ENCODE data around the gene ATP8B4.
A peak's percentile ranks its signal among the peaks of the same experiment; 100 is the strongest.
"Not testable (repeated sequence)": the region's sequence is repeated elsewhere in the genome, so short reads cannot be mapped to it uniquely, and the experiment has no call there.

Gene ATP8B4

DNA sequence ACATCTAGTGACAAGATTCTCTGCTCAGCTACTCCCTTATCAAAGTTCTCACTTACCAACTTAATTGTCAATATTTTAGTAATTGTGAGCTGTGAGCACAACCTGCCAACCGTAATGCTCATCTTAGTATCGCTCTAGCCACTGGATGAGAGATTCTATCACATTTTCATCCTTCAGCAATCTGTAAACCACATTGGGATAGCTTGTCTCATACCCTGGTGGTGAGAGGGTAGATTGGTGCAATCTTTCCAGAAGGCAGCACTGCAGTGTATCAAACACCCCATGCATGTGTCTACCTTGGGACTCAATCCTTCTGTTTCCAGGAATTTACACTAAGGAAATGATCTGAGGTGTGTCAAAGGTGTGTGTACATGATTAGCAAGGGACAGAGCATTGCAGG is 18.9 kb upstream of the ATP8B4 start:
- TF ChIP-seq, protein P1, sequence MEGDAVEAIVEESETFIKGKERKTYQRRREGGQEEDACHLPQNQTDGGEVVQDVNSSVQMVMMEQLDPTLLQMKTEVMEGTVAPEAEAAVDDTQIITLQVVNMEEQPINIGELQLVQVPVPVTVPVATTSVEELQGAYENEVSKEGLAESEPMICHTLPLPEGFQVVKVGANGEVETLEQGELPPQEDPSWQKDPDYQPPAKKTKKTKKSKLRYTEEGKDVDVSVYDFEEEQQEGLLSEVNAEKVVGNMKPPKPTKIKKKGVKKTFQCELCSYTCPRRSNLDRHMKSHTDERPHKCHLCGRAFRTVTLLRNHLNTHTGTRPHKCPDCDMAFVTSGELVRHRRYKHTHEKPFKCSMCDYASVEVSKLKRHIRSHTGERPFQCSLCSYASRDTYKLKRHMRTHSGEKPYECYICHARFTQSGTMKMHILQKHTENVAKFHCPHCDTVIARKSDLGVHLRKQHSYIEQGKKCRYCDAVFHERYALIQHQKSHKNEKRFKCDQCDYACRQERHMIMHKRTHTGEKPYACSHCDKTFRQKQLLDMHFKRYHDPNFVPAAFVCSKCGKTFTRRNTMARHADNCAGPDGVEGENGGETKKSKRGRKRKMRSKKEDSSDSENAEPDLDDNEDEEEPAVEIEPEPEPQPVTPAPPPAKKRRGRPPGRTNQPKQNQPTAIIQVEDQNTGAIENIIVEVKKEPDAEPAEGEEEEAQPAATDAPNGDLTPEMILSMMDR (conservative IDR thresholded peaks at IDR 0.05), result no peak
- H3K27ac ChIP-seq, result no peak overlapping the region

DNA sequence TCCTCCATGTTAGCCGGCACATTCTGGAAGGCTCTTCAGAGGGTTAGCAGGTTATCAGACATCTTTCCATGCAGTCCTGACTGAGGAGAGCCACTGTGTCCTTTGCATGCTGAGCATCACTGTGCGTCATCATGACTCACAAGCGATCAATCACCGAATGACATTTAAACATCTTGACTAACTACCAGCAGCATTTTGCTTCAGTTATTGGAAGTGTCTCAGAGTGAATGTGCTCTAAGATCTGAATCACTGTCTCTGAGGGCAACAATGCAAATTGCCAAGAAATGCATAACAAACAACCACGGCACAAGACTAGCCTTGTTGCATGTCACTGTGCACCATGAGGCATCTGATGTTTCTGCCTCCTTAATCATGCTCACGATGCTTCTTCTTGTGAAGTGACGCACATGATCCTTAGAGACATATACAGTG is 18.3 kb upstream of the ATP8B4 start:
- TF ChIP-seq, protein P1 (conservative IDR thresholded peaks at IDR 0.05), result no peak
- H3K27ac ChIP-seq, result no peak overlapping the region

- TF ChIP-seq, protein P1 (conservative IDR thresholded peaks at IDR 0.05), result no peak
- H3K27ac ChIP-seq, result no peak overlapping the region
These were observed 16.1 kb upstream of the ATP8B4 start for GRCh38 chr15:50135031-50135551.

GRCh38 chr15:50134524-50135024 is 15.5 kb upstream of the ATP8B4 start:
- no peak overlapping the region for H3K27ac ChIP-seq

DNA sequence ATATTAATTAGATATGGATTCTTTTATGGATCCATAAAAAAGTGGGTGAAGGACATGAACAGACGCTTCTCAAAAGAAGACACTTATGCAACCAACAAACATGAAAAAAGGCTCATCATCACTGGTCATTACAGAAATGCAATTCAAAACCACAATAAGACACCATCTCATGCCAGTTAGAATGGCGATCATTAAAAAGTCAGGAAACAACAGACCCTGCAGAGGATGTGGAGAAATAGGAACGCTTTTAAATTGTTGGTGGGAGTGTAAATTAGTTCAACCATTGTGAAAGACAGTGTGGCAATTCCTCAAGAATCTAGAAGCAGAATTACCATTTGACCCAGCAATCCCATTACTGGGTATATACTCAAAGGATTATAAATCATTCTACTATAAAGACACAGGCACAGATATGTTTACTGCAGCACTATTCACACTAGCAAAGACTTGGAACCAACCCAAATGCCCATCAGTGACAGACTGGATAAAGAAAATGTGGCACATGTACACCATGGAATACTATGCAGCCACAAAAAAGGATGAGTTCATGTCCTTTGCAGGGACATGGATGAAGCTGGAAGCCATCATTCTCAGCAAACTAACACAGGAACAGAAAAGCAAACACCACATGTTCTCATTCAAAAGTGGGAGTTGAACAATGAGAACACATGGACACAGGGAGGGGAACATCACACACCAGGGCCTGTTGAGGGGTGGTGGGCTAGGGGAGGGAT is 13.4 kb upstream of the ATP8B4 start:
- not testable (repeated sequence) for H3K27ac ChIP-seq

More at GRCh38 chr15:50134524-50135024, 15.5 kb upstream of the ATP8B4 start:
- TF ChIP-seq, protein P1 (conservative IDR thresholded peaks at IDR 0.05), result no peak

DNA sequence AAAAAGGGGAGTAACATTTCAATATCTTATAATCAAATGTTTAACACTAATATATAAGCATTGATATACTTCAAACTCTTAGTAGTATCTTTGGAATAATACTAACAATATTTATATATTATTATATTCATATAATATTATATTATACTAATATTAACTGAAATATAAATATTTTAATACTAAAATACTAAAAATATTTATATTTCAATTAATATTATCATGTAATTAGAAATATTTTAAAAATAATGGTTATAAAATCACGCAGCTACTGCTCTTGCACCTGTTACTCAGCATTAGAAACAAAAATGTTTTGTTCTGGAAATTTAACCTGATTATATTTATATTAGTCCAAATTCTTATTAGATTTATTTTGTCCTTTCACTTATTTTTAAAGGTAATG is 12.6 kb upstream of the ATP8B4 start:
- TF ChIP-seq, protein P1 (conservative IDR thresholded peaks at IDR 0.05), result no peak
- H3K27ac ChIP-seq, result no peak overlapping the region

- TF ChIP-seq, protein P1 (conservative IDR thresholded peaks at IDR 0.05), result peak; percentile 24
- no peak overlapping the region for H3K27ac ChIP-seq
These were observed 9.2 kb upstream of the ATP8B4 start for GRCh38 chr15:50128266-50128665.

DNA sequence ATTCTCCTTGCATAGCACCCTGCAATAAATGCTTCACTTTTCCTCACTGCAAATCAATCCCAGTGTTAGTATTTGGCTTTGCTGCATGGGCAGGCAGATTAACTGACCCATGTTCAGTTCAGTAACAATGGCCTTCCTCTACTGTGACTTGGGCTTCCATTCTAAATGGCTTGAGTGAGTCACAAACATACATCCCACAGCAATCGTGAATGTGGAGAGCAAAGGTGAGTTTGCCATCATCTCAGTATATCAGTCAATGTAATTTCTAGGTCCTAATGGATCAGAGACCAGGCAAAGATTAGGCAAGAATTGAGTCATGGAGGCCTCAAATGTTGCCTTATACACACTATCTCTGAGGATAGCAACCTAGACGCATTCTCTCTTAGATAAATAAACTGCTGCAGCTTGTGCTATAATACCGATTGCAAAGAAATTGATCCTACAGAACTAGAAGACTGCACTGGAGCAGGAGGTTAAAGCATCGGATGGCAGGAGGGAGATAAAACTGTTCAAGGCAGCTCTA is 8.3 kb upstream of the ATP8B4 start:
- no peak overlapping the region for H3K27ac ChIP-seq
- TF ChIP-seq, protein P1 (conservative IDR thresholded peaks at IDR 0.05), result no peak

Measured in VCaP (cell line).